SIG-M5 treated with dmso at 0.1 percent for 504 hours (cell line): ENCODE measurements around the gene NFKB2.

Source experiments
- DNase-seq: peaks from one replicate; lab custom pipeline; 2025; ENCODE audit not compliant: unreplicated experiment; lab: John Stamatoyannopoulos, UW

The NFKB2 gene

GRCh38 chr10:102449321-102450123 lies 54.0 kb downstream of the NFKB2 start:
- peak; percentile 59 for DNase-seq

- no peak for DNase-seq
Measured at GRCh38 chr10:102450124-102450373, 54.5 kb downstream of the NFKB2 start.

- peak; percentile 76 for DNase-seq
Measured at GRCh38 chr10:102450374-102451104, 55.0 kb downstream of the NFKB2 start.

- no peak for DNase-seq
Measured at GRCh38 chr10:102451105-102451969, 55.8 kb downstream of the NFKB2 start, which contains the start of gene C10orf95. C10orf95 (minus strand) TSS chr10:102451543; CDS start chr10:102451093, 450 bp downstream.
